Activated CD4-positive, alpha-beta T cell treated with anti-CD3 and anti-CD28 coated beads, Interleukin-2, Interleukin-6, amounts not matched to agents 100 ng/mL and 50 ng/mL, durations not matched to agents 16 hours and 8 hours (primary cell): ENCODE data around the gene DENND5A.
A peak's percentile ranks its signal among the peaks of the same experiment; 100 is the strongest.
"Not testable (repeated sequence)": the region's sequence is repeated elsewhere in the genome, so short reads cannot be mapped to it uniquely, and the experiment has no call there.

Experiments used
- DNase-seq: peaks from one replicate; pipeline ENCODE4 v3.0.0-alpha.2; 2020

The DENND5A gene

DNA sequence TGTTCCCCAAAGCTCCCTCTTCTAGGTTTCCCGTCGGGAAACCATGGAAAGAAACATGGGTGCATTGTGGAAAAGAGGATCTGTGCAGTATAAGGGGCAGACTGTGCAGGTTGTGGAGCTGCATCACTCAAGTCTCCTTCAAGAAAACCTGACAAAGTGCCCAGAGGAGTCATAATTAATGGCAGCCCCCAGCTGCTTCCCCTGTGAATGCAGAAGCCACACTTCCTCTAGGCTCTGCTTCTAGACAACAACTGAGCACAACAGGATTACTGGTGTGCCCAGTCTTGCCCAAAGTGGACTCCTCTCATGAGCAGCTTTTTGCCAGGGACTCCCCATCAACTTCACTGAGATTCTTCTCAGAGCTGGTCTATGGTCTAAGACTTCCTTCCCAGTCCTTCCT lies 131.2 kb downstream of the DENND5A start:
- no peak for DNase-seq

DNA sequence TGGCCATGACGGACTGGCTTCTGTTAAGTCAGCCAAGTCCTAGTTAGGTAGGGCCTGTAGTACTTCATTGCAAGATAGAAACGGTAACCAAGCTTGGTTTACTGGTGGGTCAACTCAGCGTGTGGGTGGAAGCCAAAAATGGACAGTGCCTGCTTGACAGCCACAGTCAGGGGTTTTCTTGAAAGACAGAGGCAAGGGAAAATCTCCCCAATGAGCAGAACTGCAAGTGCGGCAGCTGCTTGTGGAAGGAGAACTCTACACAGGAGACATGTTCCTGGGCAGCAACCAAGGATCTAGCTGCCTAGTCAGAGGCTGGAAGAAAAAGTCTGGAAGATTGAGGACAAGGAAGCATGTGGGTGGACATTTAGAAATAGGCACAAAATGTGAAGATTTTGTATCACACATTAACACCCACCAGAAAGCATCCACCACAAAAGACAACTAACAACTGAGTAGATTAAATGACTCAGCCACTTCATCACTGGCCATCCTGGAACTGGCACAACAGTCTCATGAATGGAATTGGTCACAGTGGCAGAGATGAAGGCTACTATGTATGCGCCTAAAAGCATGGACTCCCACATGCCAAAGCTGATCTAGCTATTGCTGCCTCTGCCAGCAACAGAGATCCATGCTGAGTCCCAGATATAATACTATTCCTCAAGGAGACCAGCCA lies 132.8 kb downstream of the DENND5A start:
- no peak for DNase-seq

DNA sequence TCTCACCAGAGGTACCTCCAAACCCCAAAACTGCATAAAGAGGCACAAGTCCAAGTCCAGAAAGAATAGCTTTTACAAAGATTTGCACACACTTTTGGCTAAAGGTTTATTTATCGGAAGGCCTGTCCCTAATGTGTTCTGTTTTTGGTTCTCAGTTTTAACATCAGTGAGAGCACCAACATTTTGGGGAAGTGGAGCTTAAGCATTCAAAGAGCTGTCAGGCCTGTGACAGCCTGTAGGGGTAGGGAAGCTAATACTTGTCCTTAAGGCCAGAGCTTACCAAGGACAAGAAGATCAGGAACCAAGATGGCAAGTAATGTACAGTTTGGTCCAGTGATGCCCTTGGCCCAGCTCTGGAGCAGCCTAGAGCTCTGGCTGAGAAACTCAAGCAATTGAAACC lies 134.9 kb downstream of the DENND5A start:
- DNase-seq: no peak

DNA sequence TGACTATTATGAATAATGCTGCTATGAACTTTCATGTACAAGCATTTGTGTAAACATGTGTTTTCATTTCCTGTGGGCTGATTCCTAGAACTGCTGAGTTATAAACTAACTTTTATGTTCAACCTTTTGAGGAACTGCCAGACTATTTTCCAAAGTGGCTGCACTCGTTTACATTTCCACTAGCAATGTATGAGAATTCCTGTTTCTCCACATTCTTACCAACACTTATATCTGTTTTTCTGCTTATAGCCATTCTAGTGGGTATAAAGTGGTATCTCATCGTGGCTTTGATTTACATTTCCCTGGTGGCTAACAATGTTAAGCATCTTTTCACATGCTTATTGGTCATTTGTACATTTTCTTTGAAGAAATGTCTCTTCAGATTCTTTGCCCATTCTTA lies 138.5 kb downstream of the DENND5A start:
- DNase-seq: peak; percentile 16

DNA sequence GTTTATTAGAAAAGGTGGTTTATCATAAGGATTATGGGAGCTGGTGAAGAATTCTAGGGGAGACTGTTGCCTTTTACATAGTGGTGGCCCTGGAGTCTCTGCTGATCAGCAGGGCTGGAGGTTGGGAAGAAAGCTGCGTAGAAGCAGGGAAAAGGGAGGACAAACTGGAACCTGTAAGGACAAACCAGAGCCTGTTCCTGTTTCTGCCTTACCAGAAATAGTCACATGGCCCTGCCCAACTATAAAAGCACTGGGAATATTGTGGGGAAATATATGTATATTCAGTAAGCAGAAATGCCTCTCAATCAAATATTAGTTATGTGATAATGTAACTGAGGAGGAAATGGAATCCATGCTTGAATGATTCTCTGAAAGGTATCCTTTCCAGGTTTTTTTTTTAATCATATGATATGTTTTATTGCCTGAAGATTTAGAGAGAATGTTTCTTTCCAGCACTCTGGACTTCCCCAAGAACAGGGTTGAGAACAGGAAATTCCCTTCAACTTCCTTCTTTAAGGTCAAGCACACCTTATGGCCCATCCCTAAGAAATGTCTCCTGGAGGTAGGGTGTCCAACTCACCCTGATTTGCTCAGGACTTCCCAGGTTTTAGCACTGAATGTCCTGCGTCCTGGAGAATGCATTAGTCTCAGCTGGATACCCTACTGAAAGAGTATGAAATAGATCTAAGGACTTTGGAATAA lies 139.8 kb downstream of the DENND5A start:
- DNase-seq: no peak

DNA sequence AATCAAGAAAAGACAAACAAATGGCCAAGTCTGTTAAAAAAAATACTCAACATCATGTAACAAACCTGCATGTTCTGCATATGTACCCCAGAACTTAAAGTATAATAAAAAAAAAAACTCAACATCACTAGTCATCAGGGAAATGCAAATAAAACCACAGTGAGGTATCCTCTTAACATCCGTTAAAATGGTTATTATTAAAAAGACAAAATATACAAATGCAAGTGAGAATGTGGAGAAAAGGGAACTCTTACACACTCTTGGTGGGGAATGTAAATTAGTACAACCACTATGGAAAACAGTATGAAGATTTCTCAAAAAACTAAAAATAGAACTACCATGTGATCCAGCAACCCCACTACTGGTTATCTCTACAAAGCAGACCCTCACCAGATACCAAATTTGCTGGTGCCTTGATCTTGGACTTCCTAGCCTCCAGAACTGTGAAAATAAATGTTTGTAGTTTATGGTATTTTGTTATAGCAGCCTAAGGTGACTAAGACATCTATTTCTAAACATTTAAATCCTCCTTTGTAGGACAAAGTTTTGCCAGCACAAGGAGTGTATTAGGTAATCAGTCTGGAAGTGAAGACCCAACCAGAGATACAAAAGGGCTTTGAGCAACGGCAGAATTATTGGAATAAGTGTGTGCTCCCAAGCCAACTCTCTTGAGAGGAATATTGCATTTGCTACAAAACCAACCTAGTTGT lies 141.4 kb downstream of the DENND5A start:
- no peak for DNase-seq

DNA sequence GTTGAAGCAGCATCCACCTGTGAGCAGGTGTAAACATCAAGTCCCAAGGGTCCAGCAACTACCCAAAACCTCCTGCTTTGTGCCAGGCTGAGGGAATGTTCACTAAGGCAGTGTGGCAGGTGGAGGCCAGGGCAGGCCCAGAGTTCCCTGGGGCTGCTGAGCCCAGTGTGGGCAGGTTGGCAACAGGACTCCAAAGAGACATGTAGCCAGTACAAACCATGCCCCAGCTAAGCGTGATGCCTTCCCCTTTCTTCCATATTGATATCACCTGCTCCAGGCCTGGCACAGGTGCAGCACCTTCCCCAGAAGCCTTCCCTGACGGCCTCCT lies 143.7 kb downstream of the DENND5A start:
- DNase-seq: no peak

DNA sequence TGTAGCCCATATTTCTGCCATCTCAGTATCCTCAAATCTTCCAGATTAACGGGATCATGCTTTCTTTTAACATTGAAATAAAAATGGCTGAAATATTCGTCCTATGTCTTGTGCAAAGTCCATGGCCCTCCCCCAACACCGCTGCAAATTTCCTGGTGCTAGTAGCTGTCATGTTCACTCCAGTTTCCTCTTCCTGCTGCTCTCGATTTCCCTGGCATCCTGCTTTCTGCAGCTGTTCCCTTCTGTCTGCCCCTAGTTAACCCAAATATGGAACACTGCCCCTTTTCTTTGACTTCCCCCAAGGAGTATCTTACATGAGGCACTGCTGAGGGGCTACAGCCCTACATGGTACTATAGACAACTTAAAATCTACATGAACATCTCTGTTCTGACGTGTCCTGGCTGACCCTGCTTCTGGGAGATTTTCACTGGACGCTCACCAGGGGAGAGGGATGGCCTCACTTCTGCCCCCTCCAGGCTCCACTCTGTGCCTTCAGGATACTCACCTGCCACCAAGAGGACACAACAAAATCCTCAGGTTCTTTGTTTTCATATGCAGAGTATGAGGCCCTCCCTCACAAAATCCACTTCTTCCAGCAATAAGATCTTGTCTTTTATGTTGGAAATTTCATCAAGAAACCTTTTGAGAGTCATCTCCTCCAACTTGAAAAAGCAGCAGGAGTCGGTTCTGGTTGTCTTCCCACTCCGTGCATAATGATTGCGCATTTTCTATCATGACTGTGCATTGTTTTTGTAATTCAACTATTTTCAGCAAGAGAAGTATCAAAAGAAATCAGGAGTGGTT lies 144.3 kb downstream of the DENND5A start:
- no peak for DNase-seq

DNA sequence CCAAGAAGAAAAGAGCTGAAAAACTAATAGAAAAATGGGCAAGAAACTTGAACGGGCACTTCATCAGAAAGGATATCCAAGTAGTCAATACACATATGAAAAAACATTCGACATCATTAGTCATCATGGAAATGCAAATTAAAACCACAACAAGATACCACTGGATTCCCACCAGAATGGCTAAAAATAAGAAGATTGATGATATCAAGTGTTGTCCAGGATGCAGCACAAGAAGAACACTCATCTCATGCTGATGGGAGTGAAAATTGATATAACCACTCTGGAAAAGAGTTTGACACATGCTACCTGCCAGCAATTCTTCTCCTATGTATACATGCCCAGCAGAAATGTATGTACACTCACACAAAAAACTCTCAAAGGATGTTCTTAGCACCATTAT lies 146.9 kb downstream of the DENND5A start:
- no peak for DNase-seq

DNA sequence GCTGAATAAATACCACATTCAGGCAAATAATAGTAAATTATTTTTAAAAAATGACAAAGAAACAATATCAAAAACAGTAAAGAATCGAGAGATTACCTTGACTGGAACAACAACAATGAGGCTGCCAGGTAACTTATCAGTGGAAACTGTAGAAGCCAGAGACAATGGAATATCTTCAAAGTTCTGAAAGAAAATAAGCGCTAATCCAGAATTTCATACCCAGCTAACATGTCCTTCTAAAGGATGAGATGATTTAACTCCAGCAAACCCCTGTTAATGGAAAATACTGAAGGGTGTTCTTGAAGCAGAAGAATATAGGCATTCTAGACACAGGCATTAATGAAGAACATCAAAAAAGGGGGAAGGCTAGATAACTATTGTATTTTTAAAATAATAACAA lies 153.1 kb downstream of the DENND5A start:
- DNase-seq: no peak

DNA sequence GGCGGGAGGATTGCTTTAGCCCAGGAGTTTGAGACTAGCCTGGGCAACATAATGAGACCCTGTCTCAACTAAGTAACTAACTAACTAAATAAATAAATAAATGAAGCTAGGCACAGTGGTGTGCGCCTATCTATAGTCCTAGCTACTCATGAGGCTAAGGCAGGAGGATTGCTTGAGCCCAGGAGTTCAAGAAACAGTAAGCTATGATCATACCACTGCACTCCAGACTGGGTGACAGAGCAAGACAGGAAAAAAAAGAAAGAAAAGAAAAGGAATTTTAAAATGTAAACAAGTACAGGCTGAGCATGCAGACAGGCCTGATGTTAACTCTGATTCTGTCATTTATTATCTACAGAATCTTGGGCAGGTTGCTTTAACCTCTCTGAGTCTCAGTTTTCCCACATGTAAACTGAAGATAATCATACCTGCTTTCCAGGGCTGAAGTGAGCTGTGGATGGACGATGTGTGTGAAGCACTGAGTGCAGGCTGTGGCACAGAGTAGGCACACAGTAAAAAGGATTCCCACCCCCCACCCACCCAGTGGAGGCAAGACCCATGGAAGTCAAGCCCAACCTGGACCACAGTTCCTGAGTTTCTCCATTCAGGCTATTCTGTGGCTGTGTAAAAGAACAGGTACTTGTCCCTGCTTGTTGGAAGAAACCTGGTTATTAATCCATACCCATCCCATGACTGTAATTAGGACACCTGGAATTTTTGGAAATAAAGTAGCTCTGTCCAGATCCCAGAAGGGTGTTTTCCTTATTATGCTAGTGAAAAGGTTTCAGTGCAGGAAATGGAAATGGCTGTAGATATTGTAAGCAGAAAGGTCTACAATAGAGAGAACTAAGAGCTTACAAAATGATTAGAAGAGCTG lies 155.1 kb downstream of the DENND5A start:
- no peak for DNase-seq

DNA sequence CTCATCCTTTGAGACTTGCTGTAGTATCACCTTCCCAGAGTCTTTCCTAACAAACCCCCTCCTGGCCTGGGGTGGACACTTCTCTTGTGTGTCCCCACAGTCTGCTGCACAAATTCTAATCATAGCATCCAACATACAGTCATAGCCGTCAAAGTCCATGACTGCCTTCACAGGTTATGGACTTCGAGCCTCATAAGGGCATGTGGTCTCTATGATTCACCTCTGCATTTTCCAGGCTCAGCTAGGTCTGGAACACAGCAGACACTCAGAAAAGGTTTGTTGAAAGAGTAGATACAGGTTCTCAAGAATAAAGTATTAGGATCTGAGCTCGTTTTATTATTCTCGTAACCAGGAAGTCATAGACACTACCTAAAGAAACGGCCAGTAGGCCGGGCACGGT lies 160.6 kb downstream of the DENND5A start:
- no peak for DNase-seq

DNA sequence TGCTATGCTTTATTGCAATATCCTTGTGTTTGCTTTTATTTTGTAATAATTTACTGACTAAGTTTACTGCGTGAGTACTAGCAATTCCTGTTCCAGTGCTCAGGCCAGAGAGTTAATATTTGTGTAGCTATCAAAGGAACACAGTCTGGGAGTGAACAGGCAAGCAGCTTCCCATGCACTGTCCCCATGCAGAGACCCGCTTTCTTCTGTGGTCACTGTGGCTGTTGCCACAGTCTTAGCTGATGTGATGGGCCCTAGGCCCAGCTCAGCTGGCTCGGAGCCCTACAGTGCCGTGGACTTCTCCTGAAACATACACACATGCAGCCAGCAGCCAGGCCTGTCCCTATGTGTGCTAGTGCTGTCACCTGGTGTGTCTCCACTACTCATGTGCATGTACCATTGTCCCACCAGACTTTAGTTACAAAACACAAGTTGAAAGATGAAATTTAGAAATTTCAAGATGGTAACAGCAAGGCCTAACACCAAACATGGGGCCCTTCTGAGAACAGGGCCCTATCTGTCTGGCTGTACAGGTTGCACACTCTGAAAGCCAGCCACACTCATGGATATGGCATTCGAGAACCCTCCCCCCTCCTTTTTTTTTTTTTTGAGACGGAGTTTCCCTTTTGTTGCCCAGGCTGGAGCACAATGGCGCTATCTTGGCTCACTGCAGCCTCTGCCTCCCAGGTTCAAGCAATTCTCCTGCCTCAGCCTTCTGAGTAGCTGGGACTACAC lies 161.4 kb downstream of the DENND5A start:
- no peak for DNase-seq

DNA sequence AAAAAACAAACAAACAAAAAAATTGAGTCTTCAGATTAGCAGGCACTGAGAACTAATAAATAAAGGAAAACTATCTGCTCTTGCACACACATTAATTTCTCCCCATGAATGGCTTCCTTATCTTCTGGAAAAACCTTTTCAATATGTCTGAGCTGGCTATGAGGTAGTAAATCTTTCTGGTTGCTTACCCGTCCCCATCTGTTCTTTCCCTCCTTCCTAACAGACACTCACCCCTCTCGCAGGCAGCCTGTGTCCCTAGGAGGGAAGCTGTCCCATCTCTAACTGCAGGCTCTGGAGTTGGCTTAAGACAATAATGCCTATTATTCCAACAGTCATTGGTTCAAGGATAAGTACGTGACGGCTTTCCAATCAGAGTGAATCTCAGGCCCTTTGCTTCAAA lies 165.5 kb downstream of the DENND5A start:
- DNase-seq: no peak

DNA sequence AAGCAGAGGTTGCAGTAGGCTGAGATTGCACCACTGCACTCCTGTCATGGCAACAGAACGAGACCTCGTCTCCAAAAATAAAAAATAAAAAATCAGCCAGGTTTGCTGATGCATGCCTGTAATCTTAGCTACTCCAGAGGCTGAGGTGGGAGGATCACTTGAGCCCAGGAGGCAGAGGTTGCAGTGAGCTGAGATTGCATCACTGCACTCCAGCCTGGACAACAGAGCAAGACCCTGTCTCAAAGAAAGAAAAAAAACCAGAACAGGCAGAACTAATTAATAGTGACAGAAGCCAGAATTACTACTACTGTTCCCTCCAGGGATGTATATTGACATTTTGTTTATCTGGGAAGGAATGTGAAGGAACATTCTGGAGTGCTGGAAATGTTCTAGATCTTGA lies 166.7 kb downstream of the DENND5A start:
- not testable (repeated sequence) for DNase-seq

DNA sequence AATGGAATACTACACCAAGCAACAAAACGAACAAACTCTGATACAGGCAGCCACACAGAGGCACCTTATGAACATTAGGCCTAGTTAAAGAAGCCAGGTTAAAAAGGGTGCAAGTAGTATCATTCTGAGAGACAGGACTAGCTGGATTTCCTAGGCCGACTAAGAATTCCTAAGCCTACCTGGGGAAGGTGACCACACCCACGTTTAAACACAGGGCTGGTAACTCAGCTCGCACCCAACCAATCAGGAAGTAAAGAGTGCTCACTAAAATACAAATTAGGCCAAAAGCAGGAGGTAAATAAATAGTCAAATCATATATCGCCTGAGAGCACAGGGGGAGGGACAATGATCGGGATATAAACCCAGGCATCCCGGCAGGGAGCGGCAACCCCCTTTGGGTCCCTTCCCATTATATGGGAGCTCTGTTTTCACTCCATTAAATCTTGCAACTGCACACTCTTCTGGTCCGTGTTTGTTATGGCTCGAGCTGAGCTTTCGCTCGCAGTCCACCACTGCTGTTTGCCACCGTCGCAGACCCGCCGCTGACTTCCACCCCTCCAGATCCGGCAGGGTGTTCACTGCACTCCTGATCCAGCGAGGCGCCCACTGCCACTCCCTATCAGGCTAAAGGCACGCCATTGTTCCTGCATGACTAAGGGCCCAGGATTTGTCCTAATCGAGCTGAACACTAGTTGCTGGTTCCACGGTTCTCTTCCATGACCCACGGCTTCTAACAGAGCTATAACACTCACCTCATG lies 167.8 kb downstream of the DENND5A start:
- not testable (repeated sequence) for DNase-seq

DNA sequence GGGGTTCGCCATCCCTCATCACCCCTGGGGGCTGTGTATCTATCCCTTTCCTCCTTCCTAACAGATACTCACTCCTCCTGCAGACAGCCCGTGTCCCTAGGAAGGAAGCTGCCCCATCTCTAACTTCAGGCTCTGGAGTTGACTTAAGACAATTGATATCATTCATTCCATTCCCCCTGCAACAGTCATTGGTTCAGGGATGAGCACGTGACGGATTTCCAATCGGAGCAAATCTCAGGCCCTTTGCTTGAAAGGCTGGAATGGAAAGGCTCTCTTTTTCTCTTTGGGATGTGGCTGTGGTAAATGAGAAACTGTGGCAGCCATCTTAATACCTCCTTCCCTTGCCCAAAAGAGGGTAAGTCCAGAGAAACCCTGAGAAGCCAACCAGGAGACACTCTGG lies 168.7 kb downstream of the DENND5A start:
- no peak for DNase-seq

DNA sequence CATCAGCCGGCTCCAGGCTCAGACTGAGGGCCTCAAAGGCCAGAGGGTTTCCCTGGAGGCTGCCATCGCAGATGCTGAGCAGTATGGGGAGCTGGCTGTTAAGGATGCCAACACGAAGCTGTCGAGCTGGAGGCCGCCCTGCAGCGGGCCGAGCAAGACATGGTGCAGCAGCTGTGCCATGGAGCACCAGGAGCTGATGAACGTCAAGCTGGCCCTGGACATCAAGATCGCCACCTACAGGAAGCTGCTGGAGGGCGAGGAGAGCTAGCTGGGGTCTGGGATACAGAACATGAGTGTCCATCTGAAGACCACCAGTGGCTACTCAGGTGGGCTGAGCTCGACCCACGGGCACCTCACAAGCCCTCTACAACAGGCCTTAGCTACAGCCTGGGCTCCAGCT lies 169.7 kb downstream of the DENND5A start:
- peak; percentile 23 for DNase-seq

DNA sequence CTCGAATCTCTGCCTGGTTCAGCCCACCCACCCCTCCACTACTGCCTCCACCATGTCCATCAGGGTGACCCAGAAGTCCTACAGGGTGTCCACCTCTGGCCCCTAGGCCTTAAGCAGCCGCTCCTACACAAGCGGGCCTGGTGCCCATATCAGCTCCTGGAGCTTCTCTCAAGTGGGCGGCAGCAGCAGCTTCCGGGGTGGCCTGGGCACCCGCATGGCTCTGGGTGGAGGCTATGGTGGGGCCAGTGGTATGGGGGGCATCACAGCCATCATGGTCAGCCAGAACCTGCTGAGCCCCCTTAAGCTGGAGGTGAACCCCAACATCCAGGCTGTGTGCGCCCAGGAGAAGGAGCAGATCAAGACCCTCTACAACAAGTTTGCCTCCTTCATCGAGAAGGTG lies 170.7 kb downstream of the DENND5A start:
- no peak for DNase-seq

DNA sequence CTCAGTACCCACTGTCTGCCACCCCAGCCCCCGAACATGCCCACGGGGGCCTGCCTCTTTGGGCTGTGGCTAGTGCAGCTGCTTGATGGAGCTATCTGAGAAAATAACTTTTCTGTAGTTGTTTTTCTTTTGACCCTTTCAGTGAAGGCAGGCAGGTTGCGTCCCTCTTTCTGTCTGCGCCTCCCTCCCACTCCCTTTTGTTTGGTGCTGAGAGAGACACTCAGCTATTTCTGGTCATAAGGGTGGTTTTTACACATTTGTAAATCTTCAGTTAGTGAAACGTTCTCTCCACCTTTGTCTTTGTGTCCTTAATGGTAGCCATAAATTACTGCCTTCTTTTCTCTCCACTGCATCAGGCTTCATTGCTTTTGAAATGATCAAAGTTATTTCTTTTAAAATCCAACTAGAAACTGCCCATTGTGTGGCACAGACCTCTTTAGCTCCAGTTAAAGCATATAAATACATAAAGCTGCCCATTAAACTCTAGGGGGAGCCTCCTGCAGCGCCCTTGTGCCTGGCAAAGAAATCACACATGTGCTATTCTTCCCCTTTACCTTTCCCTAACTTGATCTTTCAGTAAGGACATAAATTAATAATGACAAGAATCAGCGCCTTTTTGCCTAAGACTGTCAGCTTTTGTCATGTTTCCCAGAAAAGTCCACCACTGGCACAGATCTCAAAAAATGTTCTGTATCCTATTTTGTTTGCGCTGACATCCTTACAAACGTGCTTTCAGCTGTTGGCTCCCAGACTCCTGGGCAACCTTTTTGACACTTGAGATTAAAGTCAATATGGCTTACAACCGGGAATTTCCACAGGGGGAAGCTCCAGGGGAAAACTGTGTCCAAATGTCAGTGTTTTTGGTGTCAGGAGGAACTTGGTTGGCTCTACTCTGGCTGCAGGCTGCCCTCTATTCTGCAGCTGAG lies 172.0 kb downstream of the DENND5A start:
- peak; percentile 13 for DNase-seq
